ENCODE results near the gene DTWD2.

Gene DTWD2

GRCh38 chr5:118987988-118988865 is at the start of gene DTWD2:
TSS of gene DTWD2 (minus strand) at chr5:118988547. CDS start at chr5:118988511, 36 bp downstream.
- peak; percentile 51 for TF ChIP-seq MAX (IDR thresholded peaks at IDR 0.05; ENCODE audit: low read depth, low read length)
- TF ChIP-seq CTCF (IDR thresholded peaks at IDR 0.05; ENCODE audit: low read depth, low read length): peak; percentile 87
- TF ChIP-seq MYC (IDR thresholded peaks at IDR 0.05; ENCODE audit: low read depth, low read length): peak; percentile 39; the same call in 1 of the 2 replicates
- peak; percentile 25 for TF ChIP-seq POLR2A (IDR thresholded peaks at IDR 0.05; ENCODE audit: extremely low read depth, insufficient read length)
- peak within 1 kb of the TSS; percentile 86 for H3K4me3 ChIP-seq (ENCODE audit: low read depth, low read length)
- DNase-seq (ENCODE audit: low read depth): peak; percentile 95

- no peak for DNase-seq (ENCODE audit: low read depth)
- TF ChIP-seq POLR2A (IDR thresholded peaks at IDR 0.05; ENCODE audit: extremely low read depth, insufficient read length) (no peak), MAX (IDR thresholded peaks at IDR 0.05; ENCODE audit: low read depth, low read length) (no peak), MYC (IDR thresholded peaks at IDR 0.05; ENCODE audit: low read depth, low read length) (no peak), CTCF (IDR thresholded peaks at IDR 0.05; ENCODE audit: low read depth, low read length) (no peak)
- H3K4me3 ChIP-seq (ENCODE audit: low read depth, low read length): no peak overlapping the region
Observed at GRCh38 chr5:119037496-119038215, 49.3 kb upstream of the DTWD2 start.

GRCh38 chr5:119036101-119036762 is 47.9 kb upstream of the DTWD2 start:
- no peak for TF ChIP-seq MAX (IDR thresholded peaks at IDR 0.05; ENCODE audit: low read depth, low read length)
- no peak for TF ChIP-seq POLR2A (IDR thresholded peaks at IDR 0.05; ENCODE audit: extremely low read depth, insufficient read length)
- TF ChIP-seq CTCF (IDR thresholded peaks at IDR 0.05; ENCODE audit: low read depth, low read length): no peak
- TF ChIP-seq MYC (IDR thresholded peaks at IDR 0.05; ENCODE audit: low read depth, low read length): no peak
- DNase-seq (ENCODE audit: low read depth): peak; percentile 34

GRCh38 chr5:119033135-119033534 is 44.8 kb upstream of the DTWD2 start:
- no peak overlapping the region for H3K4me3 ChIP-seq (ENCODE audit: low read depth, low read length)
- no peak for DNase-seq (ENCODE audit: low read depth)
- no peak for TF ChIP-seq MAX (IDR thresholded peaks at IDR 0.05; ENCODE audit: low read depth, low read length)
- no peak for TF ChIP-seq MYC (IDR thresholded peaks at IDR 0.05; ENCODE audit: low read depth, low read length)
- TF ChIP-seq CTCF (IDR thresholded peaks at IDR 0.05; ENCODE audit: low read depth, low read length): no peak
- no peak for TF ChIP-seq POLR2A (IDR thresholded peaks at IDR 0.05; ENCODE audit: extremely low read depth, insufficient read length)

More at GRCh38 chr5:119036101-119036762, 47.9 kb upstream of the DTWD2 start:
- H3K4me3 ChIP-seq (ENCODE audit: low read depth, low read length): no peak overlapping the region

GRCh38 chr5:119032656-119033055 is 44.3 kb upstream of the DTWD2 start:
- DNase-seq (ENCODE audit: low read depth): no peak
- H3K4me3 ChIP-seq (ENCODE audit: low read depth, low read length): no peak overlapping the region
- TF ChIP-seq POLR2A (IDR thresholded peaks at IDR 0.05; ENCODE audit: extremely low read depth, insufficient read length): no peak
